ENCODE measurements around the gene COL6A1. TPM values are rescaled to one million over a fixed set of nuclear protein-coding genes. Genes with fewer than 3 reads are reported as not detected.

COL6A1 gene
- total RNA-seq, 4 donors from 2014 or later: 25.0 to 242 (median 54.9) TPM

DNA sequence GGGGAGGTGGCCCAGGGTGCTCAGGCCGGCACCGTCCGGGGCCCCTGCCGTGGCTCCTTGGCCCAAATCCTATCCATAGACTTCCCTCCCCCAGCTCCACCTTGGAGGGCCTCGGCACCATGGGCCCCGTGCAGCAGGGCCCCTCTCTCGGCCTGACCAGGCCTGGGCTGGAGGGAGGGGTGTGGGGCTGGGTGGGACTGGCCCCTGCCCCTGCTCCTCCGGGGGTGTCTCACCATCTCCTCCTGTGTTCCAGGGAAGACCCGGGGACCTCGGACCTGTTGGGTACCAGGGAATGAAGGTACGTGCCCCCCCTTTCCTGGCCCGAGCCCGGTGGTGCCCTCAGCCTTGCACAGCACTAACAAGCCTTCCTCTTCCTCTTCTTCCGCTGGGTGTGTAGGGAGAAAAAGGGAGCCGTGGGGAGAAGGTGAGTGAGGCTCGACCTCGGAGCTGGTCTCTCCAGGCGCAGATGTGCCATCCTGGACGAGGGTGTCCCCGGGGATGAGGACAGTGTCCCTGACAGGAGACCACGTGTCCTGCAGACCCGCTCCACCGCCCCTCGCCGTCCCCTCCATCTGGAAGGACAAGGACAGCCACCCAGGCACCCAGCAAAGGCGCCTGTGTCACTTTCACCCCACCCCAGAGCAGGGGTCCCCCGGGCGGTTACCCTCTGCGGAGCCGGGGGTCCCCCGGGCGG lies 7.9 kb downstream of the COL6A1 start:
- intact Hi-C loops (cut with DNase I): no loop called here
- peak overlapping the region in 3 of 4 donors; percentile 49 to 79 (median 58) for H3K27ac ChIP-seq
- peaks cover 0 to 51% (median 12%) of the 10 kb centered on the region in 3 donors for H3K36me3 ChIP-seq
- DNase-seq: no peak
- 87% methylated on average over 11 of the region's 32 CpGs; no CpG with 5 or more reads in 1 of the 2 donors for WGBS, 2 donors
- no peak for TF ChIP-seq POLR2A (IDR thresholded peaks at IDR 0.05)
- TF ChIP-seq, protein P1, sequence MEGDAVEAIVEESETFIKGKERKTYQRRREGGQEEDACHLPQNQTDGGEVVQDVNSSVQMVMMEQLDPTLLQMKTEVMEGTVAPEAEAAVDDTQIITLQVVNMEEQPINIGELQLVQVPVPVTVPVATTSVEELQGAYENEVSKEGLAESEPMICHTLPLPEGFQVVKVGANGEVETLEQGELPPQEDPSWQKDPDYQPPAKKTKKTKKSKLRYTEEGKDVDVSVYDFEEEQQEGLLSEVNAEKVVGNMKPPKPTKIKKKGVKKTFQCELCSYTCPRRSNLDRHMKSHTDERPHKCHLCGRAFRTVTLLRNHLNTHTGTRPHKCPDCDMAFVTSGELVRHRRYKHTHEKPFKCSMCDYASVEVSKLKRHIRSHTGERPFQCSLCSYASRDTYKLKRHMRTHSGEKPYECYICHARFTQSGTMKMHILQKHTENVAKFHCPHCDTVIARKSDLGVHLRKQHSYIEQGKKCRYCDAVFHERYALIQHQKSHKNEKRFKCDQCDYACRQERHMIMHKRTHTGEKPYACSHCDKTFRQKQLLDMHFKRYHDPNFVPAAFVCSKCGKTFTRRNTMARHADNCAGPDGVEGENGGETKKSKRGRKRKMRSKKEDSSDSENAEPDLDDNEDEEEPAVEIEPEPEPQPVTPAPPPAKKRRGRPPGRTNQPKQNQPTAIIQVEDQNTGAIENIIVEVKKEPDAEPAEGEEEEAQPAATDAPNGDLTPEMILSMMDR (IDR thresholded peaks at IDR 0.05): no peak
- H3K4me1 ChIP-seq: peaks cover 0 to 56% (median 17%) of the 10 kb centered on the region in 3 donors
- H3K4me3 ChIP-seq: no peak overlapping the region
- H3K27me3 ChIP-seq: no peaks in the 10 kb centered on the region
- no peaks in the 10 kb centered on the region for H3K9me3 ChIP-seq

DNA sequence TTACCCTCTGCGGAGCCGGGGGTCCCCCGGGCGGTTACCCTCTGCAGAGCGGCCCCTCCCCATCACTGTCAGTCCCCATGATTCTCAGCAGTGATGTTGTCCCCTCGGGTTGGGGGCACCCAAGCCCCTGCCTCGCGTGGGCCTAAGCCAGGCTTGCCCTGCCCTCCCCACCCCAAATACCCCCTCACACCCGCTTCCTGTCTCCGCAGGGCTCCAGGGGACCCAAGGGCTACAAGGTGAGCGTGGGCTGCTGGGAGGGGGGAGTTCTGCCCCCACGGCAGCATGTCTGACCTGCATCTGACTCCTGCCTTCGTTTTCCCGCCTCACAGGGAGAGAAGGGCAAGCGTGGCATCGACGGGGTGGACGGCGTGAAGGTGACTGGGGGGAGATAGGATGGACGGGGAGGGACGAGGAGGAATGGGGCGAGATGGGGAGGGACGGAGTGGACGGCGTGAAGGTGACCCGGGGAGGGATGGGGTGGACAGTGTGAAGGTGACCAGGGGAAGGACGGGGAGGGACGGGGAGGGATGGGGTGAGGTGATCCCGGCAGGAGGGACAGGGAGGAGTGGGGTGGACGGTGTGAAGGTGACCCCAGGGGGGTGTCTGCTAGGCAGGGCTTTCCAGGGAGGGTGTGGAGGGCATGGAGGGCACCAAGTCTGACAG lies 8.6 kb downstream of the COL6A1 start:
- H3K27me3 ChIP-seq: no peaks in the 10 kb centered on the region
- intact Hi-C loops (cut with DNase I): no loop called here
- no peak overlapping the region for H3K4me3 ChIP-seq
- peak overlapping the region in 3 of 4 donors; percentile 49 to 79 (median 73) for H3K27ac ChIP-seq
- H3K4me1 ChIP-seq: peaks cover 0 to 51% (median 16%) of the 10 kb centered on the region in 3 donors
- no peak for TF ChIP-seq POLR2A (IDR thresholded peaks at IDR 0.05)
- TF ChIP-seq, protein P1 (IDR thresholded peaks at IDR 0.05): no peak
- 84 to 90% methylated on average over 4 to 21 of the region's 30 CpGs for WGBS, 2 donors
- DNase-seq: no peak
- H3K9me3 ChIP-seq: no peaks in the 10 kb centered on the region
- H3K36me3 ChIP-seq: peaks cover 0 to 54% (median 12%) of the 10 kb centered on the region in 3 donors

DNA sequence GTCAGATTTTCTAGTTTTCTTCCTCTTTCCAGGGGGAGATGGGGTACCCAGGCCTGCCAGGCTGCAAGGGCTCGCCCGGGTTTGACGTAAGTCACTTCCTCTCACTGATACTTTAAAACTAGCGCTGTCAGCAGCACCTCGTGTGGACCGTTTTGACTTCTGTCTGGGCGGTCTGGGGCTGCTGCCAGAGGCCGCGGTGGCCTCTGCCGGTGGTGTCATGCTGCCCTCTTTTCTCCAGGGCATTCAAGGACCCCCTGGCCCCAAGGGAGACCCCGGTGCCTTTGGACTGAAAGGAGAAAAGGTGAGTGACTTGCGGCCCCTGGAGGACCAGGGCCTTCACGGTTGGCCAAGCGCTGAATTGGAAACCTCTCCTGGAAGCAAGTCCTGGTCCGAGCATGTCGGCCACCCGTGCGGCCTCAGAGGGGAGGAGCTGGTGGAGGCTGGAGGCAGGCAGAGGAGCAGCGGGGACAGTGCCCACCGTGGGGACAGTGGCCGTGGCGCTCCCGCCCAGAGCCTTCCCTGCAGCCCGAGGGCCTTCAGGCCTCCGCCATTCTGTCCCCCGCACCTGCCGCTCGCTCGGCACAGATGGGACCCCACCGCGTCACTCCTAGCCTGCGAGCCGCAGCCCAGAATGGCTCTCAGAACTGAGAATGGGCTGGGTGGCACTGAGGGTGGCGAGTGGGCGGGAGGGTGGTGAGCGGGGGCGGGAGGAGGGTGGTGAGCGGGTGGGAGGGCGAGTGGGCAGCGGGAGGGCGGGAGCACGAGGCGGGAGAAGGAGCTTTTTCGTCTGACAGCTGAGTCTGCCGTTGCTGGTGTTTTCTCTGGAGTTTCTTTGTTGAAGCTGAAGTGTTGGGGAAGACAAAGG lies 9.4 kb downstream of the COL6A1 start:
- intact Hi-C loops (cut with DNase I): no loop called here
- WGBS, 2 donors: 72 to 81% methylated on average over 8 to 9 of the region's 45 CpGs
- Histone ChIP-seq H3K27ac (peak overlapping the region in 3 of 4 donors; percentile 34 to 79 (median 73)), H3K4me3 (no peak overlapping the region), H3K9me3 (no peaks in the 10 kb centered on the region), H3K4me1 (peaks cover 0 to 51% (median 11%) of the 10 kb centered on the region in 3 donors), H3K36me3 (peaks cover 0 to 46% (median 12%) of the 10 kb centered on the region in 3 donors), H3K27me3 (no peaks in the 10 kb centered on the region)
- no peak for TF ChIP-seq POLR2A (IDR thresholded peaks at IDR 0.05)
- TF ChIP-seq, protein P1 (IDR thresholded peaks at IDR 0.05): no peak
- no peak for DNase-seq

DNA sequence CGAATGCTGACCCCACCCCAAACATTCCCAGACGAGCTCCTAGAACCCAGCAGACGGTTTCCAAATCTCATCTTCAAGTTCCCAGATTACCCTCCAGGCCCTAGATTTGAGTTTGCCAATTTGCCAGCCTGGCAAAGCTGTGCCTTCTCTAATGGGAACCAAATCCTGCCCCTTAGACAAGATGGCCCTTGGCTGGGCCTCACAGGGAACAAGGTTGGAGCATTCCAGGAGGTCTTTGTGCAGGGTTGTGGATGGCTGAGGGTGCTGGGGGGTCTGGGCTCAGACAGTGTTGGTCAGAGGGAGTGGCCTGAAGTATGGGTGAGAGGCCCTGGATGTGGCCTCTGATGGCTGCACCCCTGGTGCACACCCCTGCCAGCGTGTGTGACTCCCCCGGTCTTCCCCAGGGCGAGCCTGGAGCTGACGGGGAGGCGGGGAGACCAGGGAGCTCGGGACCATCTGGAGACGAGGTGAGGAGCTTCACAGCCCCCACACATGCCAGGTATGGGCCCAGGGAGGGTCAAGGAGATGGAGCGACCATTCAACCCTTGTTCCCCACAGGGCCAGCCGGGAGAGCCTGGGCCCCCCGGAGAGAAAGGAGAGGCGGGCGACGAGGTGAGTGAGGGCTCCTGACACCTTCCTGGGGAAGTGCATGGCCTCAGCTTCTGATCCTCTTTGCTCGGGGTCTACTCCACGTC lies 10.2 kb downstream of the COL6A1 start:
- H3K4me1 ChIP-seq: peaks cover 0 to 44% (median 10%) of the 10 kb centered on the region in 3 donors
- H3K36me3 ChIP-seq: peaks cover 0 to 44% (median 8%) of the 10 kb centered on the region in 3 donors
- intact Hi-C loops (cut with DNase I): no loop called here
- 70 to 71% methylated on average over 3 to 7 of the region's 18 CpGs for WGBS, 2 donors
- no peaks in the 10 kb centered on the region for H3K27me3 ChIP-seq
- no peaks in the 10 kb centered on the region for H3K9me3 ChIP-seq
- DNase-seq: no peak
- TF ChIP-seq, protein P1 (IDR thresholded peaks at IDR 0.05): no peak
- TF ChIP-seq POLR2A (IDR thresholded peaks at IDR 0.05): no peak
- H3K4me3 ChIP-seq: no peak overlapping the region
- peak overlapping the region in 3 of 4 donors; percentile 73 to 79 (median 73) for H3K27ac ChIP-seq
